Fibroblast of skin of right biceps (primary cell): ENCODE data around the gene RFX4.
A peak's percentile ranks its signal among the peaks of the same experiment; 100 is the strongest.

Experiments
- DNase-seq: peaks from one replicate; pipeline ENCODE4 v3.0.0-alpha.2; 2013

The RFX4 gene

DNA sequence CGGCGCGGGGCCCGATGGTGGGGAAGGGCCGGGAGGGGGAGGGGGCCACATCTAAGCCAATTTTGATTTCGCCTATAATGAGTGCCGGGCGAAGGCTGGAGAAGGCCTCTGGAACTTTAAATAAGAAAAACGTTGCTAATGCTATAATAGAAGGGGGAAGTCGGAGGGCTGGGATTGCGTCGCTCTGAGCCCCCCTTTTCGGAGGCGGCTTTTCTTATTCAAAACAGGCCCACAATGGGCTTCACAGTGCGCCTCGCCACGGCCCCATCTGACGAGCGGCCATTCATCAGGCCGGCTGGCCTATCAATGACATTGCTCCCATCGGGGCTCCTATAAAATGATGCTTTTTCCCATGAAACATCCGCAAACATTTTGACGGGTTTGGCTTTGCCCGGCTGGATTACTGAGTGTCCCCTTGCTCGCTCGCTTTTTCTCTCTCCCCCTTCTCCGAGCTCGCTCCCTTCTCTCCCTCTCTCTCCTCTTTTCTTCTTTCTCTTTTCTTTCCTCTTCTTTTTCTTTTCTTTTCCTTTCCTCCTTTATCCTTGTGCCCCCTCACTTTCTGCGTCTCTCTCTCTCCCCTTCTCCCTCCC lies at the start of gene RFX4:
TSS of gene RFX4 (plus strand) at position 364 of the 590 bp plus-strand sequence. CDS start 317 bp downstream, outside the sequence.
- no peak for DNase-seq

DNA sequence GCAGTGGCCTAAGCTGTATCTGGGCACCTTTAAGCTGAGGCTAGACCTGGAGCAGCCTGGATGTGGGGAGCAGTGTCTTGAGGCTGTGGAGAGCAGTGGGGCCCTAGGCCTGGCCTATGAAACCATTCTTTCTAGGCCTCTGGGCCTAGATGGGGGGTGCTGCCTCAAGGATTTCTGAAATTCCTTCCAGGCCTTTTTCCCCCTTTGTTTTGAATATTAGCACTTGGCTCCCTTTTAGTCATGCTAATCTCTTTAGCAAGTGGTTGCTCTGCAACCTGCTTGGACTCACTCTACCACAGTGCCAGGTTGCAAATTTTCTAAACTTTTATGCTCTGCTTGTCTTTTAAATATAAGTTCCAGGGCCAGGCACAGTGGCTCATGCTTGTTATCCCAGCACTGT lies 41.6 kb upstream of the RFX4 start:
- no peak for DNase-seq

DNA sequence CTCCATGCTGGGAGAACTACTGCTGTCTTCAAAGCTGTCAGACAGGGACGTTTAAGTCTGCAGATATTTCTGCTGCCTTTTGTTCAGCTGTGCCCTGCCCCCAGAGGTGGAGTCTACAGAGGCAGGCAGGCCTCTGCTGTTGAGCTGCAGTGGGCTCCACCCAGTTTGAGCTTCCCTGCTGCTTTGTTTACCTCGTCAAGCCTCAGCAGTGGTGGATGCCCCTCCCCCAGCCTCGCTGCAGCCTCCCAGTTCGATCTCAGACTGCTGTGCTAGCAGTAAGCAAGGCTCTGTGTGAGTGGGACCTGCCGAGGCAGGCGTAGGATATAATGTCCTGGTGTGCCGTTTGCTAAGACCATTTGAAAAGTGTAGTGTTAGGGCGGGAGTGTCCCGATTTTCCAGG lies 31.4 kb upstream of the RFX4 start:
- no peak for DNase-seq

DNA sequence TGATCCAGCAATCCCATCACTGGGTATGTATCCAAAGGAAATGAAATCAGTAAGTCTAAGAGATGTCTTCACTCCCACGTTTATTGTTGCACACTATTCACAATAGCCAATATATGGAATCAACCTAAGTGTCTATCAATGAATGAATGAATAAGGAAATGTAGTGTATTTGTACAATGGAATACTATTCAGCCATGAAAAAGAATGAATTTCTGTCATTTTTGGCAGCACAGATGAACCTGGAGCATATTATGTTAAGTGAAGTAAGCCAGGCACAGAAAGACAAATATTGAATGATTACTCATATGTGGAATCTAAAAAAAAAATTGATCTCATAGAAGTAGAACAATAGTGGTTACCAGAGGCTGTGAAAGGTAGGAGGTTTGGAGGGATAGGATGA lies 30.6 kb upstream of the RFX4 start:
- DNase-seq: no peak

DNA sequence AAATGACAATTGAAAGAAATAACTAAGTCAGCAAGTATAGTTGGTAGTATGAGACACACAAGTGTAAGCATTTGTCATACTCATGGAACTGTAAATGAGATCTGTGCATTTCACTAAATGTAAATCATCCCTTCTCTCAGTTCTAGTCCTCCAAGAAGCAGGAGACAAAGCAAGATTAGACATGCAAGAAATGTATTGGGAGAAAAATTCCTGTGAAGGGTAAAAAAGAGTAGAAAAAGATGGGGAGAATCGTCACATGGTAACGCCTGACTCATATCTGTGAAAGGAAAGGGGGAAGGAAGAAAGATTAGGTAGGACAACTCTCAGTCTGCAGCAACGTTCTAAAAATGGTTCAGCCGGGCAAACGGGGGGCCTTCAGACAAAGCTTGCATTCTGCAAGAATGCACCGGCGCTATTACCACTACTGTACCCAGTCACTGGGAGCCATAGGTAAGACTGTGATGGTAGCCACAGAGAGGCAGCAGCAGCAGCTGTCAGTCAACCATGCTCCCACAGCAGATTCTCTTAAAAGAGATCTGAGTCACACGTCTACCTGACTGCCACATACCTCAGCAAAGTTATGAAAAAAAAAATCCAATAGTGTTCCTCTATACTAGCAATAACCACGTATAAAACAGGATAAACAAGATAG lies 18.0 kb upstream of the RFX4 start:
- DNase-seq: no peak

DNA sequence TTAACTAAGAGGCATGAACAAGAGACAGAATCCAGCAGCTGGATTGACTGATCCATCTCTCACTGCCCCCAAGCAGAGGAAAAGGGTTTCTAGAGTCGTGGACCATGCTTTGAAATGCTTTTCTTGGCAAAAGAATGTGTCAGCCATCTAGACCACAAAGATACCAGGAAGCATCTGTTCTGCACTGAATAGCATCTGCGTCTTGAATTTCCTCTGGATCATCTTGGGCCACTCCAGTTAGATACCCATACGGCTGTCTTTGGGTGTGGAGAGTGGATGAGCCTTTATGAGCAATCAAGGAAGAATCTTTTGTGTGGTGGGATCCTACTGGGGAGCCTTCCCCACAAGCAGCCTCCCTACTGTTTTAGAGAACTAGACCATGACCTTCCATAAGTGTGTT lies 16.0 kb upstream of the RFX4 start:
- no peak for DNase-seq

DNA sequence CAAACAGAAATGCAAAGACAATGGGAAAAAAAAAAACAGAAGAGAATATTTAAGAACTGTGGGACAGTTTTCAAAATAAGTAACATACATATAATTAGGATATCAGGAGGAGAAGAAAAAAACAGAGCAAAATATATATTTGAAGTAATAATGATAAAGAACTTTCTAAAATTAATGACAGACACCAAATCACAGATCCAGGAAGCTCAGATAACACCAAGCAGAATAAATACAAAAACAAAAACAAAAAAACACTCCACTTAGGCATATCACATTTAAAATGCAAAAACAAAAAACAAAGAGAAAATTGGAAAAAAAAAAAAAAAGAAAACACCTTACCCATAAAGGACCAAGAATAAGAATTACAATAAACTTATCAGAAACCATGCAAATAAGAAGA lies 9.6 kb upstream of the RFX4 start:
- no peak for DNase-seq

DNA sequence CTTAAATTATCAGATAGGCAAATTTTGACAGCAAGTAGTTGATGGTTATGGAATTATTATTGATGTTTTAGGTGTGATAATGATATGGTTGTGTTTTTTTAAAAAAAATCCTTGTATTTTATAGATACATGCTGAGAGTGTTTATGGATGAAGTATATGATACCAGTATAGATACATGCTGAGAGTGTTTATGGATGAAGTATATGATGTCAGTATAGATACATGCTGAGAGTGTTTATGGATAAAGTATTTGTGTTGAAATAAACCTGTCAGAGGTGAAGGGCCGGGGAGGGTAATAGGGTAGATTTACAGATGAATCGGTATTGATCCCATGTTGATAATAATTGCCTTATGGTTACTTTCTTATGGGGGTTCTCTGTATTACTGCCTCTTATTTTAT lies 6.0 kb upstream of the RFX4 start:
- DNase-seq: no peak

DNA sequence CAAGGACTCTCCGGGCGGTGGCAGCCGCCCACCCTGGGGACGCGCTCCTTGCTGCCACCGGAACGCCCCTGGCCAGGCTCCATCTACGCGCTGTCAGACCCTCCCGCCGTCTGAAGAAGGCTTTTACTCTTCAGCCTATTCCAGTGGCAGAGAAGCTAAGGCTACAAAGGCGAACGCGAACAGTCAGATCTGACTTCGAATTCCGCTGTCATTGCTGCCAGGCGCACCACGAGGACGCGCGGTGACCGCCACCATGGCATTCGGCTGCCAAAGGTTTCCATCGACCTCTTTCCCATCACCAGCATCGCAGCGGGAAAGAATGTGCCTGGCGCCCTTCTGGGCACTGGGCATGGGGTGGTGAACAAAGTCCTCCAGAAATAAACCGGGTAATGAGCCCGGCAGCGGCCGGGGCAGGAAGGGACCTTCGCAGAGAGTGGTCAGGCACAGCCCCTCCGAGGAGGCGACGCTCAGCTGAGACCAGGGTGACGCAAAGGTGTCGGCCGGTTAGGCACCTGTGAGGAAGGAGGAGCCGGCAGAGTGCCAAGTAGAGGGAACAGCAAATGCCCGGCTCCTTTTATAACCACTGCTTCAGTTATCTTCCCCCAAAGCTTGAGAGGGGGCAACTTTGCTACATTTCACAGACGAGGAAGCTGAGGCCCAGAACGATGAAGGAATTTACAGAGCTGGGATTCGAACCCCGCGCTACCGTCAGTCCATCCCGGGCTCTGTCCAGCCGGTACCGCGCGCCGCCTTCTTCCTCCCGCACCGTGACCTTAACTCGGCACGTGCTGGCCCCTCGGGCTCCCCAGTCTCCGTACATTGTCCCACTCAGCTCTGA lies 1.9 kb upstream of the RFX4 start:
- DNase-seq: no peak

DNA sequence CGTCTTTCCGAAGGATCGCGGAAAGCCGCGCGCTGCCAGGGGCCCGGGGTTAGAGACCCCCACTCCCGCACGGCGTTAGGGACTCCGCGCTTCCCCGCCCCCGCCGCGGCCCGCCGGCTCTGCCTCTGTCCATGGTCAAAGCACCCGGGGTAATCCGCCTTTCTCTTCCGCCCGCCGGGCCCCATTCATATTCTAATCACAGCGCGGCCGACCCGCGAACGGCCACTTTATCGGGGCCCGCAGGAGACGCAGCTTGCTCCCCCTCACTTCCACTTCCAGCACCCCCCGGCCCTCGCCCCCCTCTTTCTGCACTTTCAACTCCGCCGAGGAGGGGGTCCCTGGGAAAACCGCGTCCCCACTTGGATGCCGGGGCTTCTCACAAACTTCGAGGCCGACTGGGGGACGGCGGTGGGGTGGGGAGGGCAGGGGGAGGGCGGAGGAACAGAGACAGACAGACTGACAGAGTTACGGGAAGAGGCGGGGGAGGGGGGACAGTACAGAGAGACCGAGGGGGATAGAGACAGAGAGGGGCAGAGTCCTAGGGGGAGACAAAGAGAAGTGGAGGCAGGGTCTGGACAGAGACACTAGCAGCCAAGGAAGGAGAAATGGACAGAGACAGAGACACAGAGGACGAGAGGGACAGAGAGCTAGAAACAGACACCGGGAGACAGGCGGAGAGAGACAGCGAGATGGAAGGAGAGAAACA lies 1.1 kb upstream of the RFX4 start:
- DNase-seq: peak; percentile 16

DNA sequence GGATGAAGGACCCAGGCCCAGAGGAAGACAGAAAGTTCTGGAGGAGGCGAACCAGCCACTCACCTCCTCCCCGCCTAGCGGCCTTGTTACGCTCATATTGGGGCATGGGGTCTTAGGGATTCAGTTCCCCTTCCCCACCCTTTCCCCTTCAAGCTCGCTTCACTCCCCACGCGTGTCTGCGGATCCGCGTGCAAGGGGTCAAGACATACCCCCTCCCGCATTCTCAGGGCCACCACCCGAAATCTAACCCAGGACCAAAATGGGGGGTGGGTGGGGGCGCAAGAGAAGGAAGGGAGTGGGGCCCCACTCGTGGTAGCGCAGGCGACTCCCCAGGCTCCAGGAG lies 584 bp upstream of the RFX4 start:
- DNase-seq: no peak

DNA sequence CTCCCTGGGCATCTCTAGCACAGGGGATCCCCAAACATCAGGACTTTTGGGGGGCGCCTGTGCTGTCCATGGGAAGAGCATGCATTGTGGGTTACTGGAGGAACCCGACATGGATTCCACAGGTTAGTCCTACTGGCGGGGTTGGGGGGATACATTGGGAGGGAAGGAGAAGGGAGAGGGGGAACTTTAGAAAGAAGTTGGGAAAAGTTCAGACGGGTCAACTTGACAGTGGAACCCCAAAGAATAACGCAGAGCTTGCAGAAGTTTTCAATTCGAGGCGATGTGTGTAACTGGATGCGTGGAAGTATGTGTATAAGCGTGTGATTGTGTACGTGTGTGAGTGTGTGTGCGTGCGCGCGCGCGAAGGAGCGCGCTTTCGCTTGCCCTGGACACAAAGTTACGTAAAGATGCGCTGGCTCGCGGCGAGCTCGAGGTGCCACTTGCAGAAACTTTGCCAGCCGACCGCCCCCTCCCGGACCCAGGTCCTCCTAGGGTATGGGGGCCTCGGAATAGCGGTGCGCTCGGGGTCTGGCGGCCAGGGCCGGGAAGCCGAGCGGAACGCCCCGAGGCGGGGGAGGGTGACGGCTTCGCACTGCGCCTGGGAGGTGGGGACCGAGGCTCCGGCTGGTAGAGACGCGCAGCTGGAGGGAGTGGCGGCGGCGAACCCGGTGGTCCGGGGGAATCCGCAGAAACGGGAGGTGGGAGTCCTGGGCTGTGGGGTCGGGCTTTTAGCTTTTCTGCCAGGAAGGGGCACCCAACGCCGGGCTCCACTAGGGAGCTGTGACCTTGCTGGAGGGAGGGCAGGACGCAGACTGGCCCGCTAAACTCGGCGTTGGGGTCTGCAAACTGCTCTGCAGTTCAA lies 669 bp downstream of the RFX4 start:
- DNase-seq: no peak

DNA sequence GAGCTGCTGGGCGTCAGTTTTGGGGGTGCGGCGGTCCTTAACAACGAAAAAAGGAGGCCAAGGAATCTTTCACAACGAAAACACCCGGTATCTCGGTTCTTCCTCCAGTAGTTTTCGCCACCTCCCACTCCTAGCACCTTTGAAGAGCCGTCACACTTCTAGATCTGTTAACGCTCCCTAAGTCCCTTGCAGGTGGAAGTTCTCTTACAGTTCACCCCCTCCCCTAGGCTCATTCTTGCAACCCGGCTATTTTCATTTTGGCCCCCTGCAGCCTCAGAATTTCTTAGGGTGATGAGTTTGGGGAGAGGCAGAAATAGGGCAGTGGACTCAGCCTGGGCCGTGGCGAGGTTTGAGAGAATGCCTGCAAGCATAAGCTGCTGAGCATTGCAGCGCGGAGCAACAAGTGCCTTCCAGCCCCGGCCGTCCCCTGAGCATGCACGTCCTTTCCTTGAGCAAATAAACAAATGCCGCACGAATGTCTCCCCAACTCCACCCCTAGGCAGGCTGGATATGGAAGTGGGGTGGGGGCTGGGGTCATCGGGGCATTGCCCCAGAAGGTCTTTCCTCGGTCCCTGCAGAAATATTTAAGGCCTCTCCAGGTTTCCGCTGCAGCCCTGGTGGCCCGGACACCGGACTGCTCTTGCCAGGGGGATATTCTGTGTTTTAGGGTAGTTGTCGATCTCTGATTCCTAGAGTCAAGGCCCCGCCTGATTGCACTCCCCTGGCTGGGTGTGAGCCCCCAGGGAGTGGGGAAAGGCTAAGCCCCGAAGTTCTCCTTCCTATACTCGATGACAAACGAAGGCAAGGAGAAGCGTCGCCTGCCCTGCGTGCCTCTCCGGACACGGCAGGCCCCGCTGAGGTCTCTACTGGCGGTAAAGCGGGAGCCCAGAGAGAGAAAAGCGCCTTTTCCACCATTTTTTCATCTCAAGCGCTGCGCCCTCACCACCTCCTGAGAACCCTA lies 1.6 kb downstream of the RFX4 start:
- no peak for DNase-seq

DNA sequence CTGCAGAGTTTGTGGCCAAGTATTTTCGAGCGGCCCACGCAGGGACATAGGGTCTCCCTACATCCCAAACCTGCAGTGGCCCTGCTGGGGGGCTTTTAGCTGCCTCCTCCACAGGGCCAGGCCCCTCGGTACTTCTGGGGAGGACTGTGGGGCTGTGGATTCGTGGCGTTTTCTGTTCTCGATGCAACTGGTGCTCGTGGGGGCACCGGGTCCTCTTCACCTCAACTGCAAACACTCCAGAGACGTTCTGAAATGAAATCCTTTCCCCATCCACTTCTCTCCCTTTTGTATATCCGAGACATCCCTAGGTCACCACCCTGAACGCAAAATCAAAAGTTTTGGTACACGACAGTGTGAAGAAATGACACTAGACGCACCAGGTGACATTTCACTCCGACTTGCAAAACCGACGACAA lies 2.3 kb downstream of the RFX4 start:
- no peak for DNase-seq

DNA sequence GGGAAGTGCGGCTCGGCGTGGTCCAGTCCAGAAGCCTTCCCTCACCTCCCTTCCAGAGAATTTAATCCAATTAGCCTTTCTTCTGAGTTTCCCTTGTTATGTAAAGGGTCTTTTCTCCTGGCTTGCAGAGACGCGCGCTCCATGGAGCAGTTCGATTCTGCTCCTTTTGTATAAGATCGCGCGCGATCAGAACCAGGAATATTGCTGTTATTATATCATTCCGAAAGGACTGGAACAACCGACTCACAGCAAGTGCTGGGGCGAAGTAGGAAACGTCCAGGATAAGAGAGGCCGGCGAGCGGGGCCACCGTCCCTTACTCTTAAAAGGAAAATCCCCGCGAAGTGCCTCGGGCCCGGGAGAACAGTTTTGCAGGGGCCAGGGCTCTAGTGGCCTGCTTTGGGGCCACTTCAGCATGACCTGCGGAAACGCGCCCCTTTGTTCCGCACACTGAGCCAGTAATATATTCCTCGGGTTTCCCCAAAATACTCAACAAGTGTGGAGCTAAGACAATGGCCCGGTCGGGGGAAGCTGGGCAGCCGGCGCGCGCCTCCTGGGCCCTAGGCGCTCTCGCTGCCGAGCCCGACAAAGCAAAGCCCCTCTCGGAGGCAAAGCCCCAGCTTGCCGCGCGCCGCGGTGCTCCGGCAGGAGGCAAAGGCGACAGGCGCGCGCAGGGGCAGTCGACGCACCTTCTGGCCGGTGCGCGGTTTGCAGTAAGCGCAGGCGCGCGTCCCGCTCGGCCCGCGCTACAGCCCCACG lies 2.9 kb downstream of the RFX4 start:
- no peak for DNase-seq

DNA sequence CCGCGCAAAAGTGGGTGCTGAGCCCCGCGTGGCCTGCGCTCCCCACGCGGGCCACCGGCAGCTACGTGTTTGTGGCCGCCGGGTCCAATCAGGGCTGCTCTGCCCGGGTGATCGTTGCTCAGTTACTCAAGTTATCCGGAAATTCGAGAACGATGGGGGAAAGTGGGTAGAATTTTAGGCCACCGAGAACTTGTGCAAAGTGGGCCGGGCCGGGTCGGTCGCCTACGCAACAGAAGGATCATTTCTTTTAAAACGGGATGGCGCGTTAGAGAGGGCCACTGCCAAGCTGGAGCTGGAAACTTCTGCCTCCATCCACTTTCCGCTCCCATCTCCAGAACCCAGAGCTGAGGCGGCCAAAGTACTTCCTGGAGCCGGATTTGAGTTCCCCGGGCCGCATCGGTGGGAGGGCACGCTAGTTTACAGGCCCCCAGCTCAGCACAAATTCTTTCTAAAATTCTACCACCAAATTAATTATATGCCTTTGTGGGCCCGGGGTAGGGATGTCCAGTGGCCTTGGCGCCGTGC lies 3.5 kb downstream of the RFX4 start:
- no peak for DNase-seq

DNA sequence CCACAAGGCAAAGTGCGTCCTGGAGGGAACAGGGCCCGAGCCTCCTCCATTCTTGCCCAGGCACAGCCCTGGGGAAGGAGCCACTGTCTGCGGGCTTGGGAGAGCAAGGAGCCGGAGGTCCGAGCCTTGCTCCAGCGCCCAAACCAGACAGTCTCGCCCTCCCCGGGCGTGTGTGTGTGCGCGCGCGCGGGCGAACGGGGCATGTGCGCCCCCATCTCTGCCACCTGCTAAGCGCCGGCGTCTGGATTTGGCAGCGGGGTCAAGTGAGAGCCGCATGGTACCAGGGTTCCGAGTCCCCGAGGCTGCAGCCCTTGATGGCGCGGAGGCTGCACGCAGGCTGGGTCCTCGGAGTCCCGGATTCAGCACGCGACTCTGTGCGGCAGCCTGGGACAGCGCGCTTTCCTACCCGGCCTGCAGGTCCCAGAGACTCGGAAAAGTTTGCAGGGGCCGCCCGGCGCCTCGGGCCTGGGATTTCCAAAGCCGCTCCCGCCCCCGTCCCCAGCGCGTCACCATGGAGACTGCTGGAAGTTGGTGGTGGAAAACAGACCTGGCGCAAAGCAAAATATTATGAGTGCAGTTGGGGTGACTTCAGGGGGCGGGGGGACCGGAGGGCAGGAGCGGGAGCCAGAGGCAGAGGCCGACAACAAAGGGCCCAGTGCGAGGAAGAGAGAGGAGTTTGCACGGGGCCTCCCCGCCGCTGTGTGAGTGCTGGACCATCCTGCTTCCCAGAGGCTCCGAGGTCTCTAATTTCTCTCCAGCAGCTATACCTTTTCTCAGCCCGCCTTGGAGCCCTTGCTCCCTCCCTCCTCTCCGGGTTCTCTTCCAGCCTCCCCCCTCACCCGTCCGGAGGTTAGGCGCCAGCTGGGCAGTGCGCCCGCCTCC lies 4.2 kb downstream of the RFX4 start:
- no peak for DNase-seq

DNA sequence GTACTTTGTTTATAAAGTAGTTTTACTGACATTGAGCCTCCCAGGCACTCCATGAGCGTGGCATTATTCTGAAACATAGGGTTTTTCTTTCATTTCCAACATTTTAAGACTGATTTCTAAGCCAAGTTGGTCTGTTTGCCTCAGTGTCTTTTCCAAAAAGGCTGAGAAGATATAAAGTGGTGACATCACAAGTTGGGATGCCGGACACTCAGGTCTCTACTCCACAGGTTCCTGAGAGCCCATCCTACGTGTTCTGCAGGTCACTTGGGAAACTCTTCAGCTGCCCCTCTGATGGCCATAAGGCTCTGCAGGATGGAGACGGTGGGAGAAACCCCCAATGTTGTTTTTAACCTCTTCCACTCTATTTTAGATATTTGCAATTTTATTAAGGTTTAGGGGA lies 6.0 kb downstream of the RFX4 start:
- DNase-seq: no peak

DNA sequence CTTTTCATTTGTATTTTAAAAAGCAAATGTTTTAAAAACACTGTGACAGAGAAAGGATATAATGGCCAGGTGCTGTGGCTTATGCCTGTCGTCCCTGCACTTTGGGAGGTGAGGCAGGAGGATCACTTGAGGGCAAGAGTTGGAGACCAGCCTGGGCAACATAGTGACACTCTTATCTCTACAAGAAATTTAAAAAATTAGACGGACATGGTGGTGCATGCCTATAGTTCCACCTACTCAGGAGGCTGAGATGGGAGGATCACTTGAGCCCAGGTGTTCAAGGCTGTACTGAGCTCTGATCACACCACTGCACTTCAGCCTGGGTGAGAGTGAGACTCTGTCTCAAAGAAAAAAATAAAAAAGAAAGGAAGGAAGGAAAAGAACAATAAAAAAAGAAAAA lies 7.8 kb downstream of the RFX4 start:
- DNase-seq: no peak
